ENCODE data around the gene IER3.

GRCh38 chr6:30743099-30744053 lies 971 bp downstream of the IER3 start:
- TF ChIP-seq POLR2A (IDR thresholded peaks at IDR 0.05; ENCODE audit: low read length), result peak; percentile 39
- TF ChIP-seq GATA1 (IDR thresholded peaks at IDR 0.05; ENCODE audit: low read depth, low read length), result no peak

All from erythroblast (primary cell).